ENCODE data around the gene NRARP. TPM values are rescaled to one million over a fixed set of nuclear protein-coding genes. Genes with fewer than 3 reads are reported as not detected.

The NRARP gene
- total and polyA plus RNA-seq, 2 of the 13 experiments (the other 11 are each of a cell fraction or from before 2014, with no cell fraction given) = 0.22 to 0.46 TPM

DNA sequence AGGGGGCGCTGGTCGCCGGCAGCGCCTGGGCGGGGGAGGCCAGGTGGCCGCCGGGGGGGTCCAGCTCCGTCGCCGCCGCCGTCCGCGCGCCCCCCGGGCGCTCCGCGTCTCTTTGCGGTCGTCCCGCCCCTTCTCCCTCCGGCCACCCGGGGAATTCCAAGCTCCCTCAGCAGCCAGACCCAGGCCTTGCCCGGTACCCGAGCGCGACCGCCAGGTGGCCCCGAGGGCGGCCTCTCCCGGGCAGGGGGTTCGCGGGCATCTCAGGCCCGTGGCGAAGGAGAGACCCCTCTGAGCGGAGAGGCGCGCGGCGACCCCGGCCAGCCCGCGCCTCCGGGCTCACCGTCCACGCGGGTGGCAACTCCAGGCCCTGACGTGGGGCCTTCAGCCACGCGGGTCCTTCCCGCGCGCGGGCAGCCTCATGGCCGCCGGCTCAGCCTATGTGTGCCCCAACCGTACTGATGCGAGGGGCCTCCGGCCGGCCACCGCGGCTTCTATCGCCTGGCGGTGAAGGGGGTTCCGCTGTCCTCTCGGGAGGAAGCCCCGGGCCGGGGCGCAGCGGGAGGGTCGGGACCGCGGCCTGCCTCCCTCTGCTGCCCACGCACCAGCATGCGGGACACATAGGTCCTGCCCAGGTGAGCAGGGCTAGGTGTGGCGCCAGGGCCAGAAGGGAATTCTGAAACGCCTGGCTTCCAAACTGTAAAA, 529 bp upstream of the NRARP start:
- POLR2A ChIA-PET = interaction anchor here (0.9 to 1.9 kb wide), 7 partner anchors 8 to 146 kb away, joined by 3 to 6 read pairs (median 5); partner anchors contain the start of genes ENTPD8, EXD3, NOXA1 and TOR4A
- peak overlapping the region; percentile 45; the same call in 1 of the 2 replicates for H3K4me2 ChIP-seq (ENCODE audit: low read depth, low read length)
- in situ Hi-C loops (cut with HindIII; ENCODE audit: extremely low pct_ligation_motif_present, low pct_unique_long_range_greater_than_20kb) (no loop called here), intact Hi-C loops (cut with micrococcal nuclease; ENCODE audit: unreplicated experiment) (loop anchor here (10.0 kb wide), 1 partner anchor 102 kb away; no protein-coding TSS in a partner anchor)
- peaks cover 71% of the 10 kb centered on the region for H3K4me1 ChIP-seq (ENCODE audit: insufficient read depth, low read length)
- H3K27ac ChIP-seq (ENCODE audit: extremely low read length, insufficient read depth, low read length) = no peak overlapping the region
- H3K36me3 ChIP-seq (replicated peaks in 1 of 2; ENCODE audit: control insufficient read depth in 1 of 2, insufficient read depth in 2 of 2, low read length in 2 of 2) = no peaks in the 10 kb centered on the region
- WGBS (ENCODE audit: low lambda C conversion rate) = 29% methylated on average over 12 of the region's 78 CpGs
- no peaks in the 10 kb centered on the region for H4K20me1 ChIP-seq (ENCODE audit: insufficient read depth, low read length)
- H3K79me2 ChIP-seq (ENCODE audit: insufficient read depth, low read length) = no peaks in the 10 kb centered on the region
- ATAC-seq (peak; percentile 6; the same call in 1 of the 3 replicates), DNase-seq (ENCODE audit: low spot score) (no peak), FAIRE-seq (no peak)
- BruUV-seq (replicated peaks) = no TSS peak
- peak overlapping the region in 2 of 3 experiments; percentile 36 to 52; a peak in 3 of 6 replicates for H3K4me3 ChIP-seq (replicated peaks in 1 of 3; ENCODE audit: insufficient read depth in 1 of 3, low read depth in 2 of 3, low read length in 3 of 3)
- CTCF ChIA-PET (ENCODE audit: low intra/inter-chr PET ratio, low total read pairs) = no interaction called here
- no peaks in the 10 kb centered on the region for H3K9me3 ChIP-seq (ENCODE audit: low read length)
- H3K27me3 ChIP-seq (ENCODE audit: control insufficient read depth in 1 of 2, insufficient read depth in 2 of 2, low read length in 2 of 2) = peaks cover 14 to 77% of the 10 kb centered on the region in 2 experiments
- no peak overlapping the region for H3K9ac ChIP-seq (ENCODE audit: insufficient read depth, low read depth, low read length)
- no peak overlapping the region for H2AFZ ChIP-seq (ENCODE audit: low read length)
- TF ChIP-seq ZNF230 (CRISPR knock-in tag; IDR thresholded peaks at IDR 0.05) = no peak
- TF ChIP-seq, protein P1, sequence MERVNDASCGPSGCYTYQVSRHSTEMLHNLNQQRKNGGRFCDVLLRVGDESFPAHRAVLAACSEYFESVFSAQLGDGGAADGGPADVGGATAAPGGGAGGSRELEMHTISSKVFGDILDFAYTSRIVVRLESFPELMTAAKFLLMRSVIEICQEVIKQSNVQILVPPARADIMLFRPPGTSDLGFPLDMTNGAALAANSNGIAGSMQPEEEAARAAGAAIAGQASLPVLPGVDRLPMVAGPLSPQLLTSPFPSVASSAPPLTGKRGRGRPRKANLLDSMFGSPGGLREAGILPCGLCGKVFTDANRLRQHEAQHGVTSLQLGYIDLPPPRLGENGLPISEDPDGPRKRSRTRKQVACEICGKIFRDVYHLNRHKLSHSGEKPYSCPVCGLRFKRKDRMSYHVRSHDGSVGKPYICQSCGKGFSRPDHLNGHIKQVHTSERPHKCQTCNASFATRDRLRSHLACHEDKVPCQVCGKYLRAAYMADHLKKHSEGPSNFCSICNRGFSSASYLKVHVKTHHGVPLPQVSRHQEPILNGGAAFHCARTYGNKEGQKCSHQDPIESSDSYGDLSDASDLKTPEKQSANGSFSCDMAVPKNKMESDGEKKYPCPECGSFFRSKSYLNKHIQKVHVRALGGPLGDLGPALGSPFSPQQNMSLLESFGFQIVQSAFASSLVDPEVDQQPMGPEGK (CRISPR knock-in tag; IDR thresholded peaks at IDR 0.05) = peak; percentile 55
- TF ChIP-seq ZNF777 (CRISPR knock-in tag; IDR thresholded peaks at IDR 0.05) = peak; percentile 49
- TF ChIP-seq DR1 (CRISPR knock-in tag; IDR thresholded peaks at IDR 0.05) = no peak
- TF ChIP-seq HNRNPH1 (optimal IDR thresholded peaks at IDR 0.05; ENCODE audit: low read depth, low read length) = no peak
- TF ChIP-seq, protein P2, sequence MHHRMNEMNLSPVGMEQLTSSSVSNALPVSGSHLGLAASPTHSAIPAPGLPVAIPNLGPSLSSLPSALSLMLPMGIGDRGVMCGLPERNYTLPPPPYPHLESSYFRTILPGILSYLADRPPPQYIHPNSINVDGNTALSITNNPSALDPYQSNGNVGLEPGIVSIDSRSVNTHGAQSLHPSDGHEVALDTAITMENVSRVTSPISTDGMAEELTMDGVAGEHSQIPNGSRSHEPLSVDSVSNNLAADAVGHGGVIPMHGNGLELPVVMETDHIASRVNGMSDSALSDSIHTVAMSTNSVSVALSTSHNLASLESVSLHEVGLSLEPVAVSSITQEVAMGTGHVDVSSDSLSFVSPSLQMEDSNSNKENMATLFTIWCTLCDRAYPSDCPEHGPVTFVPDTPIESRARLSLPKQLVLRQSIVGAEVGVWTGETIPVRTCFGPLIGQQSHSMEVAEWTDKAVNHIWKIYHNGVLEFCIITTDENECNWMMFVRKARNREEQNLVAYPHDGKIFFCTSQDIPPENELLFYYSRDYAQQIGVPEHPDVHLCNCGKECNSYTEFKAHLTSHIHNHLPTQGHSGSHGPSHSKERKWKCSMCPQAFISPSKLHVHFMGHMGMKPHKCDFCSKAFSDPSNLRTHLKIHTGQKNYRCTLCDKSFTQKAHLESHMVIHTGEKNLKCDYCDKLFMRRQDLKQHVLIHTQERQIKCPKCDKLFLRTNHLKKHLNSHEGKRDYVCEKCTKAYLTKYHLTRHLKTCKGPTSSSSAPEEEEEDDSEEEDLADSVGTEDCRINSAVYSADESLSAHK (CRISPR knock-in tag; IDR thresholded peaks at IDR 0.05; ENCODE audit: borderline replicate concordance) = no peak
- TF ChIP-seq, protein P3, sequence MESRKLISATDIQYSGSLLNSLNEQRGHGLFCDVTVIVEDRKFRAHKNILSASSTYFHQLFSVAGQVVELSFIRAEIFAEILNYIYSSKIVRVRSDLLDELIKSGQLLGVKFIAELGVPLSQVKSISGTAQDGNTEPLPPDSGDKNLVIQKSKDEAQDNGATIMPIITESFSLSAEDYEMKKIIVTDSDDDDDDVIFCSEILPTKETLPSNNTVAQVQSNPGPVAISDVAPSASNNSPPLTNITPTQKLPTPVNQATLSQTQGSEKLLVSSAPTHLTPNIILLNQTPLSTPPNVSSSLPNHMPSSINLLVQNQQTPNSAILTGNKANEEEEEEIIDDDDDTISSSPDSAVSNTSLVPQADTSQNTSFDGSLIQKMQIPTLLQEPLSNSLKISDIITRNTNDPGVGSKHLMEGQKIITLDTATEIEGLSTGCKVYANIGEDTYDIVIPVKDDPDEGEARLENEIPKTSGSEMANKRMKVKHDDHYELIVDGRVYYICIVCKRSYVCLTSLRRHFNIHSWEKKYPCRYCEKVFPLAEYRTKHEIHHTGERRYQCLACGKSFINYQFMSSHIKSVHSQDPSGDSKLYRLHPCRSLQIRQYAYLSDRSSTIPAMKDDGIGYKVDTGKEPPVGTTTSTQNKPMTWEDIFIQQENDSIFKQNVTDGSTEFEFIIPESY (CRISPR knock-in tag; IDR thresholded peaks at IDR 0.05) = peak; percentile 87
- TF ChIP-seq, protein P4, sequence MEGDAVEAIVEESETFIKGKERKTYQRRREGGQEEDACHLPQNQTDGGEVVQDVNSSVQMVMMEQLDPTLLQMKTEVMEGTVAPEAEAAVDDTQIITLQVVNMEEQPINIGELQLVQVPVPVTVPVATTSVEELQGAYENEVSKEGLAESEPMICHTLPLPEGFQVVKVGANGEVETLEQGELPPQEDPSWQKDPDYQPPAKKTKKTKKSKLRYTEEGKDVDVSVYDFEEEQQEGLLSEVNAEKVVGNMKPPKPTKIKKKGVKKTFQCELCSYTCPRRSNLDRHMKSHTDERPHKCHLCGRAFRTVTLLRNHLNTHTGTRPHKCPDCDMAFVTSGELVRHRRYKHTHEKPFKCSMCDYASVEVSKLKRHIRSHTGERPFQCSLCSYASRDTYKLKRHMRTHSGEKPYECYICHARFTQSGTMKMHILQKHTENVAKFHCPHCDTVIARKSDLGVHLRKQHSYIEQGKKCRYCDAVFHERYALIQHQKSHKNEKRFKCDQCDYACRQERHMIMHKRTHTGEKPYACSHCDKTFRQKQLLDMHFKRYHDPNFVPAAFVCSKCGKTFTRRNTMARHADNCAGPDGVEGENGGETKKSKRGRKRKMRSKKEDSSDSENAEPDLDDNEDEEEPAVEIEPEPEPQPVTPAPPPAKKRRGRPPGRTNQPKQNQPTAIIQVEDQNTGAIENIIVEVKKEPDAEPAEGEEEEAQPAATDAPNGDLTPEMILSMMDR (CRISPR knock-in tag; IDR thresholded peaks at IDR 0.05) = peak; percentile 34
- TF ChIP-seq ZNF282 (IDR thresholded peaks at IDR 0.05; ENCODE audit: partially characterized antibody) = no peak
- TF ChIP-seq JARID2 (CRISPR knock-in tag; IDR thresholded peaks at IDR 0.05; ENCODE audit: insufficient replicate concordance) = no peak
- no peak for TF ChIP-seq ARHGAP35 (CRISPR knock-in tag; IDR thresholded peaks at IDR 0.05; ENCODE audit: borderline replicate concordance)
- no peak for TF ChIP-seq SMYD3 (CRISPR knock-in tag; IDR thresholded peaks at IDR 0.05)
- TF ChIP-seq, protein P5, sequence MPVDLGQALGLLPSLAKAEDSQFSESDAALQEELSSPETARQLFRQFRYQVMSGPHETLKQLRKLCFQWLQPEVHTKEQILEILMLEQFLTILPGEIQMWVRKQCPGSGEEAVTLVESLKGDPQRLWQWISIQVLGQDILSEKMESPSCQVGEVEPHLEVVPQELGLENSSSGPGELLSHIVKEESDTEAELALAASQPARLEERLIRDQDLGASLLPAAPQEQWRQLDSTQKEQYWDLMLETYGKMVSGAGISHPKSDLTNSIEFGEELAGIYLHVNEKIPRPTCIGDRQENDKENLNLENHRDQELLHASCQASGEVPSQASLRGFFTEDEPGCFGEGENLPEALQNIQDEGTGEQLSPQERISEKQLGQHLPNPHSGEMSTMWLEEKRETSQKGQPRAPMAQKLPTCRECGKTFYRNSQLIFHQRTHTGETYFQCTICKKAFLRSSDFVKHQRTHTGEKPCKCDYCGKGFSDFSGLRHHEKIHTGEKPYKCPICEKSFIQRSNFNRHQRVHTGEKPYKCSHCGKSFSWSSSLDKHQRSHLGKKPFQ (CRISPR knock-in tag; IDR thresholded peaks at IDR 0.05; ENCODE audit: insufficient replicate concordance) = no peak
